Left lung (tissue), 10 donors: ENCODE measurements around the gene ABHD3. TPM values are rescaled to one million over a fixed set of nuclear protein-coding genes. Genes with fewer than 3 reads are reported as not detected.

Experiments
- ATAC-seq: fragments of 200-7000 bp; cut with Tn5 transposase; one replicate; pipeline ENCODE4 v1.9.1; 2020; ENCODE audit warnings: moderate library complexity
- DNase-seq, 4 donors: peaks; one replicate each; pipeline ENCODE4 v3.0.0-alpha.2; 2013 to 2020
- H3K27ac ChIP-seq, 2 donors: fragments of 200-600 bp; sonication (generic) in 1 of 2; one replicate each; pipeline versions ENCODE4 v1.5.0 to v1.8.0; 2020 to 2021
- H3K27me3 ChIP-seq, 2 donors: fragments of 200-600 bp; sonication (generic) in 1 of 2; one replicate each; pipeline versions ENCODE4 v1.5.0 to v1.8.0; 2020 to 2021
- H3K36me3 ChIP-seq, 2 donors: fragments of 200-600 bp; sonication (generic) in 1 of 2; one replicate each; pipeline versions ENCODE4 v1.5.0 to v1.8.0; 2020 to 2021
- H3K4me1 ChIP-seq, 2 donors: fragments of 200-600 bp; one replicate each; pipeline ENCODE4 v1.8.0; 2021
- H3K4me3 ChIP-seq, 2 donors: fragments of 200-600 bp; sonication (generic) in 1 of 2; one replicate each; pipeline versions ENCODE4 v1.5.0 to v1.8.0; 2020 to 2021; ENCODE audit warnings: mild to moderate bottlenecking in 1 of 2
- H3K9me3 ChIP-seq, 2 donors: fragments of 200-600 bp; sonication (generic) in 1 of 2; one replicate each; pipeline versions ENCODE4 v1.5.0 to v1.8.0; 2020 to 2021
- CTCF ChIP-seq, 2 donors: fragments of 200-600 bp; sonication (generic) in 1 of 2; IDR thresholded peaks; one replicate each; pipeline versions ENCODE4 v1.5.0 to v1.8.0; 2021; ENCODE audit warnings: antibody characterized with exemption in 2 of 2
- intact Hi-C, 2 donors: fragments of 100-400 bp; cut with DNase I; formaldehyde crosslinking; loops; one replicate each; pipeline versions ENCODE4 v1.11.2 to v1.14.2; 2022
- microRNA-seq, 2 donors: library from miRNA; unstranded; fragments of <30 nt; microRNA quantifications; one replicate each; pipeline ENCODE4, GENCODE V29; 2019
- polyA plus RNA-seq, 6 donors: library from polyadenylated mRNA; unstranded; fragments of 120-200 nt; gene quantifications; one replicate each; pipeline ENCODE4 v1.2.1, GENCODE V29; 2013; ENCODE audit not compliant: insufficient read length in 6 of 6
- total RNA-seq, 2 donors: library from RNA; stranded (reverse); fragmentation: NEBNext Ultra II Directional; extraction: Animal tissue kit (Norgen Biotek cat#: 25700); gene quantifications; one replicate each; pipeline ENCODE4 v1.2.1, GENCODE V29; 2021
- donor health status: DM: no; HTN: yes; CAD: no.
- donor health status: DM: no; HTN: no; CAD: no.

The ABHD3 gene
- total and polyA plus RNA-seq, 8 donors = 22.1 to 37.5 (median 27.9) TPM

GRCh38 chr18:21605213-21605612 is 99.4 kb downstream of the ABHD3 start:
- H3K27me3 ChIP-seq = no peaks in the 10 kb centered on the region
- no peak for TF ChIP-seq CTCF (IDR thresholded peaks at IDR 0.05)
- DNase-seq = peak in 1 of 4 donors; percentile 9
- no peak overlapping the region for H3K27ac ChIP-seq
- H3K4me3 ChIP-seq = no peak overlapping the region
- ATAC-seq = no peak
- no peaks in the 10 kb centered on the region for H3K36me3 ChIP-seq
- intact Hi-C loops = no loop called here
- H3K9me3 ChIP-seq = no peaks in the 10 kb centered on the region
- H3K4me1 ChIP-seq = peaks cover 0 to 24% of the 10 kb centered on the region in 2 donors

GRCh38 chr18:21604671-21605070 is 99.9 kb downstream of the ABHD3 start:
- TF ChIP-seq CTCF (IDR thresholded peaks at IDR 0.05) = no peak
- Histone ChIP-seq H3K27ac (no peak overlapping the region), H3K9me3 (no peaks in the 10 kb centered on the region), H3K36me3 (no peaks in the 10 kb centered on the region), H3K27me3 (no peaks in the 10 kb centered on the region), H3K4me1 (peaks cover 0 to 24% of the 10 kb centered on the region in 2 donors), H3K4me3 (no peak overlapping the region)
- intact Hi-C loops = no loop called here
- DNase-seq (peak in 1 of 4 donors; percentile 5), ATAC-seq (no peak)

GRCh38 chr18:21602299-21602587 is 102.3 kb downstream of the ABHD3 start:
- ATAC-seq = no peak
- Histone ChIP-seq H3K9me3 (no peaks in the 10 kb centered on the region), H3K27ac (peak overlapping the region in 1 of 2 donors; percentile 69), H3K4me3 (no peak overlapping the region), H3K36me3 (no peaks in the 10 kb centered on the region), H3K4me1 (peaks cover 6 to 46% of the 10 kb centered on the region in 2 donors), H3K27me3 (no peaks in the 10 kb centered on the region)
- DNase-seq = no peak
- TF ChIP-seq CTCF (IDR thresholded peaks at IDR 0.05) = no peak
- intact Hi-C loops = no loop called here

Small RNA genes lying within 50 kb of the gene (microRNA-seq; reads per million reads assigned to microRNA genes)
- 1.2 to 1.5 reads per million in 2 donors for gene MIR320C1

Other genes with a start within 250 kb of the ABHD3 start
- 10 to 100 TPM; 11.3 to 14.3 TPM for gene ESCO1, start 104.1 kb downstream of the ABHD3 start, total RNA-seq
- gene ESCO1, start 104.1 kb downstream of the ABHD3 start, polyA plus RNA-seq = 10 to 100 TPM; 17.8 to 25.1 (median 23.5) TPM
- 10 to 100 TPM; 28.0 to 49.5 TPM for gene SNRPD1, start 92.5 kb downstream of the ABHD3 start, total RNA-seq
- 100 to 1,000 TPM; 126 to 149 (median 138) TPM for gene SNRPD1, start 92.5 kb downstream of the ABHD3 start, polyA plus RNA-seq
- 10 to 100 TPM; 26.3 to 32.1 TPM for gene MIB1, start 36.0 kb upstream of the ABHD3 start, total RNA-seq
- 10 to 100 TPM; 56.7 to 64.3 (median 59.1) TPM for gene MIB1, start 36.0 kb upstream of the ABHD3 start, polyA plus RNA-seq